Transverse colon (tissue), 4 donors: Measurements from ENCODE around the gene STK32C. TPM values are rescaled to one million over a fixed set of nuclear protein-coding genes. Genes with fewer than 3 reads are reported as not detected.

Source experiments
- DNase-seq: peaks from one replicate; pipeline ENCODE4 v3.0.0-alpha.2; 2019
- H3K27ac ChIP-seq, 4 donors: fragments of 200-600 bp; sonication (generic); 2 replicates each; pipeline ENCODE4 v1.5.1; 2016 to 2018; ENCODE audit warnings: inconsistent platforms in 4 of 4
- H3K27me3 ChIP-seq: fragments of 200-600 bp; sonication (generic); 2 replicates; pipeline ENCODE4 v1.5.1; 2017; ENCODE audit warnings: inconsistent platforms
- H3K36me3 ChIP-seq, 4 donors: fragments of 200-600 bp; sonication (generic); 2 replicates each; pipeline ENCODE4 v1.5.1; 2017 to 2019; ENCODE audit warnings: inconsistent platforms in 4 of 4
- H3K4me1 ChIP-seq, 4 donors: fragments of 200-600 bp; sonication (generic); 2 replicates each; pipeline ENCODE4 v1.5.1; 2017 to 2020; ENCODE audit warnings: inconsistent platforms in 4 of 4
- H3K4me3 ChIP-seq, 4 donors: fragments of 200-600 bp; sonication (generic); 1 replicate in 1 of 4; 2 replicates in 3 of 4; pipeline versions ENCODE4 v1.5.1 to v1.6.1; 2017 to 2019; ENCODE audit warnings: inconsistent platforms in 4 of 4
- H3K9me3 ChIP-seq, 2 donors: fragments of 200-600 bp; sonication (generic); 2 replicates each; pipeline ENCODE4 v1.5.1; 2017 to 2019; ENCODE audit warnings: inconsistent platforms in 2 of 2
- CTCF ChIP-seq, 5 experiments: fragments of 200-600 bp in 3 of 5; fragments of 450-650 bp in 2 of 5; sonication (generic) in 3 of 5; IDR thresholded peaks; 1 replicate in 2 of 5; 2 replicates in 3 of 5; pipeline ENCODE4 v1.5.1; 2016 to 2017; ENCODE audit warnings: antibody characterized with exemption in 5 of 5, inconsistent platforms in 3 of 5, mild to moderate bottlenecking in 2 of 5, moderate library complexity in 1 of 5
- EP300 ChIP-seq: sonication (generic); formaldehyde crosslinking; IDR thresholded peaks from one replicate; pipeline ENCODE4 v1.6.1; 2017; ENCODE audit warnings: antibody characterized with exemption, low read depth
- POLR2A ChIP-seq: fragments of 450-650 bp; IDR thresholded peaks from one replicate; pipeline ENCODE4 v1.6.1; 2016; ENCODE audit warnings: antibody characterized with exemption, mild to moderate bottlenecking, moderate library complexity
- POLR2AphosphoS5 ChIP-seq, 3 donors: sonication (generic); formaldehyde crosslinking; IDR thresholded peaks; one replicate each; pipeline ENCODE4 v1.6.1; 2016; ENCODE audit warnings: antibody characterized with exemption in 3 of 3
- WGBS, 2 donors: methylation state at CpG; one replicate each; pipeline ENCODE4 v1.1.5; 2018; ENCODE audit warnings: low coverage in 1 of 2; 5-methylcytosine and 5-hydroxymethylcytosine counted together
- in situ Hi-C, 4 donors: fragments of 200-750 bp; cut with MboI; loops; one replicate each; pipeline versions ENCODE4 v1.15.0 to v1.15.1; 2017; ENCODE audit warnings: low sequenced_read_pairs in 3 of 4, low pct_ligation_motif_present in 1 of 4, low pct_unique_long_range_greater_than_20kb in 1 of 4
- intact Hi-C: fragments of 100-400 bp; cut with DNase I; formaldehyde crosslinking; loops from one replicate; pipeline ENCODE4 v1.15.1; 2023; ENCODE audit warnings: low total_unique reads
- total RNA-seq, 4 donors: library from RNA; depleted of rRNA; stranded (reverse); fragments of >200 nt; gene quantifications; one replicate each; pipeline ENCODE4 v1.1.0, GENCODE V29; 2016

Gene STK32C
- total RNA-seq, 4 donors from 2014 or later, result 2.2 to 7.8 (median 3.7) TPM; not detected in 1

DNA sequence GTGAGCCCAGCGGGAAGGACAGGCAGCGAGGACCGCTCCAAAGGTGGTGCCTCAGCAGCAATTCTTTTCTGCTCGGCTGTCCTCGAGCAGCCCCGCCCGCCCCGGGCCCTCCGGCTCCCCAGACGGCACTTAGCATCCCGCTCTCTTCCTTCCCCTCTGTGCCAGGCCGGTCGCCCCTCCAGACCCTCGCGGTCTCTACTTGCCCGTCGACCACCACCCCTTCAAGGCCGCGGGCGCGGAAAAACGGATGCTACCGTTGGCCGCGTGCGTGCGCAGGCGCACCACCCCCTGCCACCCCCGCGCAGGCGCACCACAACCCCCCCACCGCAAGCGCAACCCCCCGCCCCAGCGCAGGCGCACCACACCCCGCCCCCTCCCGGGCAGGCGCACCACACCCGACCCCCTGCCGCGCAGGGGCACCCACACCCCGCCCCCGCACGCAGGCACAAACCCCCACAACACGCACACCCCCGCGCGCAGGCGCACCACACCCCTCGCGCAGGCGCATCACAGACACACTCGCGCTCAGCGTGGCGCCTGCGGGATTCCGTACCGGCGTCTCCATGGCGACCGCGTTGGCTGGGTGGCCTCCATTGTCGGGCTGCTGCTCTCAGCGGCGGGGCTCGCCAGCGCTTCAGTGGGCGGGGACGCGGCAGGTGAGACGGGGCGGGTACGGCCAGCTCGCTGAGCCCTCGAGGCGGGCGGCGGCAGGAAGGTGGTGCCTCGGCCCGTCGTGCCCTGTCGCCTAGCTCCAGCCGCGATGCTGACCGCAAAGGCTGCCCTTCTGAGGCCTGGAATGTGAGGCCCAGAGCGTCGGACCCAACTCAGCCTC, 24.1 kb upstream of the STK32C start, which contains the start of gene LRRC27:
TSS of gene LRRC27 (plus strand) at position 593 of the 832 bp plus-strand sequence. CDS start 1,332 bp downstream, outside the sequence.
- Histone ChIP-seq H3K4me3 (peak within 1 kb of the TSS; percentile 43 to 77 (median 61)), H3K9me3 (no peaks in the 10 kb centered on the region), H3K36me3 (no peaks in the 10 kb centered on the region), H3K27me3 (no peaks in the 10 kb centered on the region), H3K27ac (peak within 1 kb of the TSS; percentile 88 to 89 (median 88)), H3K4me1 (peaks cover 0 to 34% (median 14%) of the 10 kb centered on the region in 4 donors)
- 1% methylated on average over 32 of the region's 89 CpGs; no CpG with 5 or more reads in 1 of the 2 donors for WGBS, 2 donors
- DNase-seq, result peak; percentile 99
- intact Hi-C loops (no loop called here), in situ Hi-C loops (loop anchor here in 1 of 4 donors (25.0 kb wide), 1 partner anchor 95 kb away; no protein-coding TSS in a partner anchor)
- TF ChIP-seq POLR2A (peak; percentile 36), POLR2AphosphoS5 (IDR thresholded peaks at IDR 0.05) (peak; percentile 47 to 76 (median 61)), EP300 (no peak), CTCF (IDR thresholded peaks at IDR 0.05) (no peak)

GRCh38 chr10:132330486-132330833, 22.7 kb upstream of the STK32C start:
- Histone ChIP-seq H3K9me3 (no peaks in the 10 kb centered on the region), H3K4me3 (peak overlapping the region in 1 of 4 donors; percentile 75), H3K27me3 (no peaks in the 10 kb centered on the region), H3K4me1 (peaks cover 0 to 34% (median 14%) of the 10 kb centered on the region in 4 donors), H3K36me3 (no peaks in the 10 kb centered on the region), H3K27ac (peak overlapping the region; percentile 4 to 88 (median 88))
- intact Hi-C loops (no loop called here), in situ Hi-C loops (loop anchor here in 1 of 4 donors (25.0 kb wide), 1 partner anchor 93 kb away; no protein-coding TSS in a partner anchor)
- WGBS, 2 donors, result 76 to 88% methylated on average over 7 to 8 of the region's 8 CpGs
- no peak for TF ChIP-seq CTCF (IDR thresholded peaks at IDR 0.05)
- TF ChIP-seq POLR2AphosphoS5 (IDR thresholded peaks at IDR 0.05), result no peak
- no peak for TF ChIP-seq POLR2A
- no peak for TF ChIP-seq EP300
- no peak for DNase-seq

DNA sequence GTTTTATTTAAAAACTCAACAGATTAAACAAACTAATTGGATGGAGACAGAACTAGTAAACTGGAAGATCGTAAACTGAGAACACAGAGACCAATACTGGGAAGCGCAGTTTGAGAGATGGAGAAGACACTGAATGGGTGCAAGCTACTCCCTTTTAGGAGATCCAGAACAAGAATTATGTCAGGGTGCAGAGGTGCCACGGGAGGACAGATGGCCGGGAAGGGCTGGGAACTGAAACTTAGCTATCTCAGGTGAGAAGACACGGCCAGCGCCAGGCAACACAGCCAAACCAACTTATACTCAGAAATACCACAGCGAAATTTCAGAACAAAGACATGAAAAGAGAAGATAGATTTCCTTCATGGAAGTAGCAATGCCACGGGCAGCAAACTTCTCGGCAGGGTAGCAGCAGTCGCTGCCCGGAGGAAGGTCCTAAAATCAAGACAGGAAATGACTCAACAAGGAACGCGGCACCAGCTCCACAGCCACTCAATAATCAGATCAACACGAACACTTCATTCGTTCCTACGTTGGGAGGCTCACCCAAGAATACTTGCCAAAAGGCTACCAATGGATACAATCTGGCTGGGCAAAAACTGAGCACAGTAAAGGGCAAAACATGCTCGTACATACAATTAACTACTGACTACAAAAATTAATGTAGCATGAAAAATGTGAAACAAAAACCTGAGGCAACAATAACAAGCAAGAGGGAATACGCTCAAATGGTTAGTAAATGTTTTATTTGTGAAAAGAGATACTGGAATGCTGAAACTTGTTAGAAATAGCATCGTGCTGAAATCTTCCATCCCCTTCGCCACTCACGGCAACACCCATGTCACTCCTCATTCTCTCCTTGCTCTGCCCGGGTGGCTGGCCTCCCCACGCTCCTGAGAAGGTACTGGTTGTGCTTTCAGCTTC, 22.1 kb upstream of the STK32C start:
- peak overlapping the region; percentile 4 to 88 (median 88) for H3K27ac ChIP-seq
- H3K4me1 ChIP-seq, result peaks cover 0 to 34% (median 14%) of the 10 kb centered on the region in 4 donors
- intact Hi-C loops (no loop called here), in situ Hi-C loops (loop anchor here in 1 of 4 donors (25.0 kb wide), 1 partner anchor 93 kb away; no protein-coding TSS in a partner anchor)
- no peak for DNase-seq
- H3K9me3 ChIP-seq, result no peaks in the 10 kb centered on the region
- H3K4me3 ChIP-seq, result peak overlapping the region in 1 of 4 donors; percentile 75
- 52 to 56% methylated on average over 14 to 23 of the region's 23 CpGs for WGBS, 2 donors
- H3K36me3 ChIP-seq, result no peaks in the 10 kb centered on the region
- H3K27me3 ChIP-seq, result no peaks in the 10 kb centered on the region
- TF ChIP-seq POLR2A (no peak), POLR2AphosphoS5 (IDR thresholded peaks at IDR 0.05) (no peak), CTCF (IDR thresholded peaks at IDR 0.05) (no peak), EP300 (no peak)
